Measurements from ENCODE around the gene FGF1.

GRCh38 chr5:142722896-142723295 is 37.0 kb upstream of the FGF1 start:
- no peak for TF ChIP-seq CTCF (tag by site-specific recombination; IDR thresholded peaks at IDR 0.05)
- TF ChIP-seq ZNF561 (tag by site-specific recombination; IDR thresholded peaks at IDR 0.05; ENCODE audit: borderline replicate concordance): no peak
- no peak for TF ChIP-seq ZNF423 (tag by site-specific recombination; IDR thresholded peaks at IDR 0.05)
- no peak for TF ChIP-seq ZNF311 (tag by site-specific recombination; IDR thresholded peaks at IDR 0.05; ENCODE audit: borderline replicate concordance)
- no peak for TF ChIP-seq ZNF274 (IDR thresholded peaks at IDR 0.05; ENCODE audit: low read length)
- TF ChIP-seq ZNF274 (tag by site-specific recombination; IDR thresholded peaks at IDR 0.05; ENCODE audit: borderline replicate concordance): no peak
- no peak for TF ChIP-seq ZBTB20 (tag by site-specific recombination; IDR thresholded peaks at IDR 0.05)
- TF ChIP-seq ZNF121 (tag by site-specific recombination; IDR thresholded peaks at IDR 0.05): no peak
- TF ChIP-seq ZNF549 (tag by site-specific recombination; IDR thresholded peaks at IDR 0.05): no peak
